HG02938 (cell line): Measurements from ENCODE around the gene SFMBT1.

ENCODE experiments used
- ATAC-seq: cut with Tn5 transposase; IDR thresholded peaks from one replicate; pipeline ENCODE4 v1.9.1; 2021; ENCODE audit warnings: mild to moderate bottlenecking, moderate library complexity; ENCODE audit not compliant: unreplicated experiment

The SFMBT1 gene

DNA sequence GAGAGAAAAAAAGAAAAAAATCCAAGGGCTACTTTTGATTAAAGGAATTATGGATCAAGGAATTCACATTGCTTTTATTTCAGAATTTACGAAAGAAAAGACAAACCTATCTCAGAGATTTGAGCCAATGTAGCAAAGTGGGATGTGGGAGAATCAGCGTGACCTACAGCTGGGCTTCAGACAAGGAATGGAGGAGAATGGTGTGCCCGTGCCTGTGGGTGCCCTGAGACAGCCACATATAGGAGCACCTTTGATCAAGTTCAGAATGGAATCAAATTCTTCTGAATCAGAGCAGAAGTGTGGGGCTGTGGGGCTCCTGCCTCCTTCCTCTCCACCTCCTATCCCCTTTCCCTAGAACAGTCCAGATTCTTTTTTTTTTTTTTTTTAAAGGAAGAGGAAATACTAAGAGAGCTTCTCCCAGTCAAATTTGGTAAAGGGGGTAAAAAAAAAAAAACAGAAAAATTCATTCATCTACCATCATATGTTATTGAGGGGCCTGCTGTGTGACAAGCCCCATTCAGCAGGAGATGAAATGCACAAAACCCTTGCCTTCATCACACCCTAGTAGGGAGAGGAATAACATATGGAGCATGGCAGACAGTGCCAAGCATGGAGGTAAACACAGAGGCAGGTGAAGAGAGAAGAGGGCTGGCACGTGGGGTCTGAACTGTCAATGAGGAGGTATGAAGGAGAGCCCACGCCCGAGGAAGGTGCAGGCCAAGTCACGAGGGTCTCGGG lies 186.0 kb downstream of the SFMBT1 start:
- no peak for ATAC-seq

DNA sequence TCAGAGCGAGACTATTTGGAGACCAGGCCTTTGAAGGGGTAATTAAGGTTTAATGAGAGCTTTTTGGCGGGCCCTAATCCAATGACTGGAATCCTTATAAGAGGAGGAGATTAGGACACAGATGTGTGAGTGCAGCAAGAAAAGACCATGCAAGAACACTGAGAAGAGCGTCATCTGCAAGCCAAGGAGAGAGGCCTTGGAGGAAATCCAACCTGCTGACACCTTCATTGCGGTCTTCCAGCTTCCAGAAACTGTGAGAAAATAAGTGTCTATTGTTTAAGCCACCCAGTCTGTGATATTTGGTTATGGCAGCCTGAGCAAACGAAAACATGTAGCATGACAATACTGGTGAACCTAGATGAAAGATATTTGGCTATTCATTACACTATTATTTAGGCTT lies 188.0 kb downstream of the SFMBT1 start:
- no peak for ATAC-seq

DNA sequence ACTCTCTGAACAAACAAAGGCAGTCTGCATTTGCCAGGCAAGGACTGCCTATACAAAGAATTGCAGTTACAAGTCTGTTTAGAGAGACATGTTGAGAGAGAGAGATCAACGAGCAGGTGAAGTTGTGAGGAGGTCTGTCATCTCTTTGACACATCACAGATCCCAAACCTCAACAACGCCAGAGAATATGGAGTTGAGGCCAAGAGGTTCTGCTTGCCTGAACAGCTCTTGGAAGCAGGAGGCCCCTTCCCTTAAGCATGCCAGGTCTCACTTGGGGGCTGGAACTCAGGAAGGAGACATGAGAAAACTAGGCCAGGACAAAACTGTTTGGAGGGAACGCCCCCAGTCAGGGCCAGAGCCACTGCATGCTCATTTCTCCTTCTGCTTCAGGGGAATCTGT lies 188.7 kb downstream of the SFMBT1 start:
- ATAC-seq = no peak

DNA sequence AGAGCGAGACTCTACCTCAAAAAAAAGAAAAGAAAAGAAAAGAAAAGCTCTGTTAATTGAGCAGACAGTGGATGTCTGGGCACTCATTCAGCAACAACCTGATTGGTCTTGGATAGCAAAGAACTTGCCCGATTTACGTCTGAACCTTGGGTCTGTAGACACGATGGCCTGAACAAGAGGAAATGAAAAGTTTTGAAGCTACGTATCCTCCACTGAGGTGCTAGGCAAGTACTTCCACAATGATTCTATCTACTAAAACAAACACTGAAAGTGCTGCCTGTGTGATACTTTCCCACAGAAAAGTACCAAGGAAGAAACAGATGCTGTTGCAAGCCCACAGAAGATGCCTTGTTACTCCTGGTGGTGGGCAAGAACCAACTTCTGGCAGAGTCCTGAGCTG lies 189.2 kb downstream of the SFMBT1 start:
- ATAC-seq = no peak

DNA sequence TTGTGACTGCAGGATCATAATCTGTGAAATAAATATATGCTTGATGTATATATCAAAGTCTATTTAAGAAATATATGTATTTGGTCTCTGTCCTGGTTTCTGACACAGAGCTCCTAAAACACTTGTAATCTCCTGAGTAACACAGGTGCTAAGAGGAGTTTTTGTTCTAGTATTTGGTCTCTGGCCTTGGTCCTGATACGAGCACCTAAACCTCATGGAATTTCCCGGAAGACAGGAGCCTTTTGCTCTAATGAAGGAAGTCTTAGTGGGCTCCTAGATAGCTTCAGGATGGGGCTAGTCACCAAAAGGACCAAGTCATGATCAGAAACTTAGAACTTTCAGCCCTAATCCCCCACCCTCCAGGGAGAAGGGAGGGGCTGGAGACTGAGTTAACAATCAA lies 191.9 kb downstream of the SFMBT1 start:
- ATAC-seq = no peak
